Measurements from ENCODE around the gene PRTFDC1. TPM values are rescaled to one million over a fixed set of nuclear protein-coding genes. Genes with fewer than 3 reads are reported as not detected.
"Not testable (repeated sequence)": the region's sequence is repeated elsewhere in the genome, so short reads cannot be mapped to it uniquely, and the experiment has no call there.

The PRTFDC1 gene, protein sequence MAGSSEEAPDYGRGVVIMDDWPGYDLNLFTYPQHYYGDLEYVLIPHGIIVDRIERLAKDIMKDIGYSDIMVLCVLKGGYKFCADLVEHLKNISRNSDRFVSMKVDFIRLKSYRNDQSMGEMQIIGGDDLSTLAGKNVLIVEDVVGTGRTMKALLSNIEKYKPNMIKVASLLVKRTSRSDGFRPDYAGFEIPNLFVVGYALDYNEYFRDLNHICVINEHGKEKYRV
- total RNA-seq (ENCODE audit: insufficient read depth, low replicate concordance): 15.9 TPM

- DNase-seq (ENCODE audit: low spot score): peak; percentile 40
These were observed at the start of gene PRTFDC1 for GRCh38 chr10:24952143-24952706. TSS of gene PRTFDC1 (minus strand) at chr10:24952606. CDS start at chr10:24952575, 31 bp downstream.

DNA sequence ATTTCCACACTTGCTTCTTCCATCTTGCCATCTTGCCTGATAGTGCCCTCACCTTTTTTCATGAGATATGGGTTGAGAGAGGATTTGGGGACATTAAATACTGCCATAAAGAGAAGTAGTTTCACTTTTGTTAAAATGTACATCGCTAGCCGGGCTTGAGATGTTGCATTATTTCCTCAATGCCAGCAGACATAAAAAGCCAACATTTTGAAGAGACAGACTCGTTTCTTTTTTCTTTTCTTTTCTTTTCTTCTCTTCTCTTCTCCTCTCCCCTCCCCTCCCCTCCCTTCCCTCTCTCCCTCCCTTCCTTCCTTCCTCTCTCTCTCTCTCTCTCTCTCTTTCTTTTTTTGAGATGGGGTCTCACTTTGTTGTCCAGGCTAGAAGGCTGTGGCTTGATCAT lies 45.6 kb upstream of the PRTFDC1 start:
- no peak for DNase-seq (ENCODE audit: low spot score)

GRCh38 chr10:24995072-24995471 lies 42.7 kb upstream of the PRTFDC1 start:
- no peak for DNase-seq (ENCODE audit: low spot score)

GRCh38 chr10:24993237-24993958 lies 41.0 kb upstream of the PRTFDC1 start:
- DNase-seq (ENCODE audit: low spot score): no peak

- no peak for DNase-seq (ENCODE audit: low spot score)
These were observed 40.2 kb upstream of the PRTFDC1 start for GRCh38 chr10:24992512-24993133.

DNA sequence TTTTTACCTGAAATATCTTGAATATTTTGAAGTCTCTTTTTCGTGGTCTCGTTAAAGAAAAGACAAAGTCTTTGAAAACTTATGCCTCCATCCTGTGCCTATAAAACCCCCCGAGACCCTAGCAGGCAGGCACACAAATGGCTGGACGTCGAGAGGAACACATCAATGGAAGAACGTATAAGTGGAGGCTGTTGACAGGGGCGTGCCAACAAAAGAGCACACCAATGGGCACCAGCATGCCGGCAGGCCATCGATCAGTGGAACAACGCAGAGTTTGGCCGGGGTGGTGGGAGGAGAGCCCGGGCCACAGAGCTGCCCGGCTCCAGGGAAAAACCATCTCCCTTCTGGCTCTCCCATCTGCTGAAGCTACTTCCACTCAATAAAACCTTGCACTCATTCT lies 38.9 kb upstream of the PRTFDC1 start:
- no peak for DNase-seq (ENCODE audit: low spot score)

- no peak for DNase-seq (ENCODE audit: low spot score)
These were observed 37.5 kb upstream of the PRTFDC1 start for GRCh38 chr10:24989867-24990266.

- DNase-seq (ENCODE audit: low spot score): peak; percentile 18
These were observed 36.6 kb upstream of the PRTFDC1 start for GRCh38 chr10:24988831-24989640.

DNA sequence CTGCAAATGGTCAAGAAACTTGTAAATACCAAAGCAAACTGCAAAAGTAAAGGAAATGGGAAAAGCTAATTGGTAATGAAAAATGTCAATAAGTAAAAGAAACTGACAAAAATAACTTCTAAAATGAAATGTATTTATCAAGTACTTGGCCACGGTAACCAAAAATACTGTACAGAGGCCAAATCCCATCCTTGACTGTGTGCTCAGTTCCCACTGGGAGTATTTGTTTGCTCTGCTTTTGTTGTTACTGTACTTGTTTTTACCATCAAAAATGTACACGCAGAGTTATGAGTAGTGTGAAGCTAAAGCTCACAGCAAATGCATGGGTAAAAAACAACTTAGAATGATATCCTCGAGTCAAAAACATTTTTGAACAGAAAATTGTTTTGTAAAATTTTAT lies 32.5 kb upstream of the PRTFDC1 start:
- DNase-seq (ENCODE audit: low spot score): no peak

- DNase-seq (ENCODE audit: low spot score): no peak
These were observed 31.5 kb upstream of the PRTFDC1 start for GRCh38 chr10:24983946-24984345.

GRCh38 chr10:24983130-24983529 lies 30.7 kb upstream of the PRTFDC1 start:
- DNase-seq (ENCODE audit: low spot score): no peak

GRCh38 chr10:24982319-24983112 lies 30.1 kb upstream of the PRTFDC1 start:
- DNase-seq (ENCODE audit: low spot score): no peak

DNA sequence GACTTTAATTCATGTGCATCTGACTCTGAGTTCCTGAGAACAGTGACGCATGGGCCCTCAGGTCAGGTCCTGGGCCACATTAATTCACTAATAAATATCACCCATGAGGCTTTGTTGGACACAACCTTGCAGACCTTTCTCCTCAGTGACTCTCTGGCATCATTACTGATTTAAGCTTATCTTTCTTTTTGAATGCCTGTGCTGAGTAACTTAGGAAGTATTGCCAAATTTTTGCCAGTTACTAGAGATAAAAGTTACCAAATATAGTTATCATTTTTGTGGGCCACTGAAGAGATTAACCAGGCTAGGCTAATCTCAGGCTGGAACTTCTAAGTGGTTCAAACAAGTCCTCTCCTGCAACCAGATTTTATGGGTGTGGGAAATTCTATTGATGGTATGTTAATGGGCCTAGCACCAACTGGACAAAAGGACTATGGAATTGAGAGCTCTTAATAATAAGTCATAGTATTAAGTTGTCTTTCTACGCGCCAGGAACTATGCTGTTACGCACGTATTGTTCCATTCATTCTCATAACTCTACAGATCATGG lies 28.8 kb upstream of the PRTFDC1 start:
- DNase-seq (ENCODE audit: low spot score): peak; percentile 39

DNA sequence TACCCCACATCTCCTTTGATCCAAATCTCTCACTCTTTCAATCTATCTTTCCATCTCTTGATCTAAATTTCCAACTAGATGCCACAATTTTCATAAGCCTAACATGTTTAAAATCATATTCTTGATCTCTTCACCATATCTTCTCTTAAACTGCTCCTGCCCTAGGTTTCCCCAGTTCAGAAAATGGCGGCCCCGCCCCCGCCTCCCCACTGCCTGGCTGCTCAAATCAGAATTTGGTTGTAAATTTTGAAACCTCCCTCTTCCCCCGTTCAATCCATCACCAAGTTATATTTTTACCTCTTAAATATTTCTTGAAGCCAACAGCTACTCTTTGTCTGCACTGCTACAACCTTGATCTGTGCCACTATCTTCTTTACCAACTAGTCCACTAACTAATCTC lies 27.3 kb upstream of the PRTFDC1 start:
- DNase-seq (ENCODE audit: low spot score): no peak

- DNase-seq (ENCODE audit: low spot score): peak; percentile 96
These were observed 22.6 kb upstream of the PRTFDC1 start for GRCh38 chr10:24974976-24975375.

- DNase-seq (ENCODE audit: low spot score): no peak
These were observed 20.8 kb upstream of the PRTFDC1 start for GRCh38 chr10:24973163-24973562.

GRCh38 chr10:24971374-24971773 lies 19.0 kb upstream of the PRTFDC1 start:
- DNase-seq (ENCODE audit: low spot score): no peak

GRCh38 chr10:24969841-24970281 lies 17.5 kb upstream of the PRTFDC1 start:
- DNase-seq (ENCODE audit: low spot score): peak; percentile 57

GRCh38 chr10:24968951-24969350 lies 16.5 kb upstream of the PRTFDC1 start:
- not testable (repeated sequence) for DNase-seq (ENCODE audit: low spot score)

DNA sequence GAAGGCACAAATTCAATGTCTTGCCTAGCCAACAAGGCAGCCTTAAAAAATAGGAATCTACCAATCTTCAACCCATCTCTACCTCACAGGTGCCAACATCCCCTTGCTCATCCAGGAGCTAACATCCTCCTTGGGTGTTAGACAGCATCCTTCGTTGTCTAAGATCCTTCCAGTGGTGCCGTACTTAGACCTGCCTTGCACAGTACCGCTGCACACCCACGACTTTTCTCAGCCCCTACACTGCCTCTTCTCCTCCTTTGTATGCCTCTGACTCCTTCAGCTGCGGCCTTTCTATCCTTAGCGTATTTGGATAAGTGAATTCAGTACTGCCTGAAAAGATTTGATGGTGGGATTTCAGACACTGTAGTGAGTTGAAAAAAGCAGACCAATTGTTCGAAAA lies 15.9 kb upstream of the PRTFDC1 start:
- no peak for DNase-seq (ENCODE audit: low spot score)

Data from umbilical cord (tissue), 2 donors.